ENCODE measurements around the gene TSPAN10.

TSPAN10 gene

GRCh38 chr17:81635973-81636504 is 957 bp upstream of the TSPAN10 start:
- DNase-seq, result no peak

- DNase-seq, result no peak
These were observed 1.7 kb downstream of the TSPAN10 start for GRCh38 chr17:81638683-81639082.

DNA sequence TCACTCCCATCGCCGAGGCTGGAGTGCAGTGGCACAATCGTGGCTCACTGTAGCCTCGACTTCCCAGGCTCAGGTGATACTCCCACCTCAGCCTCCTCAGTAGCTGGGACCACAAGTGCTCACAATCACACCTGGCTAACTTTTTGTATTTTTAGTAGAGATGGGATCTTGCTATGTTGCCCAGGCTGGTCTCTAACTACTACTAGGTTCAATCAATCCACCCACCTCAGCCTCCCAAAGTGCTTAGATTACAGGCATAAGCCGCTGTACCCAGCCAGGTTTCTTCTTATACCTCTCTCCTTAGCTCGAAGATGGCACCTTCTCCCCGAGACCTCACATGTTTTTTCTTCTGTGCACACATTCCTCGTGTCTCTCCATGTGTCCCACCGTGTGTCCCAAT is 3.0 kb downstream of the TSPAN10 start:
- no peak for DNase-seq

- no peak for DNase-seq
These were observed 5.0 kb downstream of the TSPAN10 start for GRCh38 chr17:81641825-81642489.

DNA sequence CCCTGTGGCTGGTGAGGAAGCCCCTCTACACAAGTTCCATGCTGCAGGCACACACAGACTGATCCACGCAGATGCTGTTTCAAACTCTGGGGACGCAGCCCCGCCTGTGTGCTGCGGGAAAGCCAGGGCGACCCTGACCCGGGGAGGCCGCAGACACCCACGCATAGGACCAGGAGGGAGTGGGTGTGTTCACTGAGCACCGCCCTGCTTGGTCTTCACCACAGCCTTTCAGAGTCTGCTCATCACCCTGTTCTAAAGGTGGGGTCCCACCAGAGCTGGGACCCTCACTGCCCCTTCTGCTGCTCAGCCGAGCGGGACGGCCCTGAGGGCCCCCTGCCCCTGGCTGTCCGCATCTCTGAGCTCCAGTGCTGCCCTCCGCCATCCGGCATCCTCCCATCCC is 7.5 kb downstream of the TSPAN10 start:
- DNase-seq, result no peak

- DNase-seq, result no peak
These were observed 8.3 kb downstream of the TSPAN10 start for GRCh38 chr17:81644976-81645952.

DNA sequence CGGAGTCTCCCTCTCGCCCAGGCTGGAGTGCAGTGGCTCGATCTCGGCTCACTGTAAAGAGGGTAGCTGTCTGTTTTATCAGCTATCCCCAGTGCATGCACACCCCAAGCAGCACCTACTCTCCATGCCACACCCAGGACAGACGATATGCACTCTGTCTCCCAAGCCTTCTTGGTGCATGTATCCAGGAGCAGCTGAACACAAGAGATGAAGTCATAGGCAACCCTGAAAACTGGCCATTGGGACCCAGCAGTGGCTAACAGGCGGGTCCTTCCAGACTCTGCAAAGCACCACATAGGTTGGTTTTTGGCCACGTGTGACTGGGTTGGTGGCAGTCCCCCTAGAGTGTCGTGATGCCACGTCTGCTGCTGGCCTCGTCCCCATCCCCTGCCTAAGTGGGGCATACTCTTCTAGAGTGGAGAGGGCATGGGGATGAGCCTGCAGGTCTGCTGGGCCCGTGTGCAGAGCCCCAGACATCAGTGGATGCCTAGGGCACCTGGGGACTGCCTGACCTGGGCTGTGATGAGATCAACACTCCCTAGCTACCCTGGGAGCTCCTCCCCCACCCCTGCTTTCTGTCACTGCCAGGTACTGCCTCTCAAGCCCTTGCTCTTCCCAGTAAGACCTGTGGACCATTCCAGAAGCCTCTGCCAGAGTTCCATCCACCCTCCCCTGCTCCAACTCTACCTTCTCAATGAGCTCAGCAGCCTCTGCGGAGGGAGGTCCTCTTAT is 10.0 kb downstream of the TSPAN10 start:
- DNase-seq, result no peak

DNA sequence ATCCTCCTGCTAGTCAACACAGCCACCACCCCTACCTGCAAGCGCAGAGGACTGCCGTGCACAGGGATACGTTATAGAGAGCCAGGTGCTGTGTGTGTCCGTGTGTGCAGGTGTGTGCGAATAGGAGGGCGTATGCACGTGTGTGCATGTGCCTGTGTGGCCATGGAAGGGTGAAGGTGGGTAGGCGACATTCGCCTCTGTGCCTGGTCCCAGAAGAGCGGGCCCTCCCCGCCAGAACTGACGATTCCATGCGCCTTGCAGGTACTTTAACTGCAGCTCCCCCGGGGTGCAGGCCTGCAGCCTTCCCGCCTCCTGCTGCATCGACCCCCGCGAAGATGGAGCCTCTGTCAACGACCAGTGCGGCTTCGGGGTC is 10.6 kb downstream of the TSPAN10 start:
- no peak for DNase-seq

GRCh38 chr17:81648013-81648706 is 11.2 kb downstream of the TSPAN10 start:
- DNase-seq, result no peak

GRCh38 chr17:81648707-81649085 is 11.7 kb downstream of the TSPAN10 start:
- no peak for DNase-seq

- no peak for DNase-seq
These were observed 14.0 kb downstream of the TSPAN10 start for GRCh38 chr17:81650951-81651350.

GRCh38 chr17:81651692-81652091 is 14.7 kb downstream of the TSPAN10 start:
- no peak for DNase-seq

DNA sequence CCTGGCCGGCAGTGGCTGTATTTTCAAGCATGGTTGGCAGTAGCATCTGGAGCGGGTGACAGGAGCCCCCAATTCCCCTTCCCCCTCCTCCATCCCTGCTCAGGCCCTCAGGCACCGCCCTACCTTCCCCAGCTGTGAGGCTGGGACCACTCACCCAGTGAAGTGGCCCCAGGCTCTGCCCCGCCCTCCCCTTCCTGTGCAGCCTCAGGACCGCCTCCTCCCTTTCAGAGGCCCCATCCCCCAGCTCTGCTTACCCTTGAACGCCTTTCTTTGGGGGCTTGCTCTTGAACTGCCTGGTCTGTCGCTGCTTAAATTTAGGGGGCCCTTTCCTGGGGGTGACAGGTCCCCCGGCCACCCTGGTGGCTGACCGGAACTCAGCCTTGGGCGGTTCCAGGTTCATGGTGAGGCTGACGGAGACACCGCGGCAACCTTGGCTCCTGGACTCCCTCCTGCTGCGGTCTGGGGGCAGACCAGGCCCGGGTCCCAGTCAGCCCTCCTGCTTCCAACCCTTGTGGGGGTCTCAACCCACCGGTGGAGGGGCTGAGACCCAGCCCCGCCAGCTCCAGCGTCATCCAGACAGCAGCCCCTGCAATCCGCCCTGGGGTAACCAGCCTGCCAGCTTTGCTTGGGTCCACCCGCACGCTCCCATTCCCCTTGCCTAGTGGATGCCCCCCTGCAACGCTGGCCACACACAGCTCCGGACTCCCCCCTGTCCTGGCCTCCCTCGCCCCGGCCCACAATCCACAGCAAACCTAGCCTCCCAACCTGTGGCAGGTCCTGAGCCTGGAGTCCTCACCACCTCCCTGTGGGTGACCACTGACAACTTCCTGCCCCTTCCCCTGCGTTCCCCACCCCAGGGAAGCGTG is 16.1 kb downstream of the TSPAN10 start:
- no peak for DNase-seq

- no peak for DNase-seq
These were observed 18.6 kb downstream of the TSPAN10 start for GRCh38 chr17:81655378-81656117.

- no peak for DNase-seq
These were observed 19.2 kb downstream of the TSPAN10 start, which contains the start of gene PDE6G for GRCh38 chr17:81656118-81656743. PDE6G (minus strand) TSS chr17:81656542; CDS start chr17:81653305, 3,237 bp downstream.

DNA sequence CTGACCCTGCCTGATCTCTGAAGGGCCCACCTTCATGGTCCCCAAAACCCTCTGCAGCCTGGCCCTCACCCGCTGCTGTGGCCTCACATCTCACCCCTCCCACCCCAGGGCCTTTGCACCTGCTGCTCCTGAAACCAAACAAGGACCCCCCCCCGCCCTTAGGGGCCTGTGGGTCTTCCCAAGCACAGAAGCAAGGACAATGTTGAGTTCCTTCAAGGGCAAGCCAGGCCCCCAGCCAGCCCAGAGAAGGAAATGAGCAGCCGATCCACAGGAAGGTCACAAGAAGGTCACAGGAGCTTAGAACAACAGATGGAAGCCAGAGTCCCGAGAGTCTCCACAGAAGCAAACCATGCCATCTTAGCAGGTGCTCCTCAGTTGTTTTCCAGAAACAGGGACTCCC is 19.8 kb downstream of the TSPAN10 start:
- DNase-seq, result no peak

GRCh38 chr17:81659038-81659437 is 22.0 kb downstream of the TSPAN10 start:
- DNase-seq, result no peak

- DNase-seq, result no peak
These were observed 23.4 kb downstream of the TSPAN10 start for GRCh38 chr17:81660441-81660840.

DNA sequence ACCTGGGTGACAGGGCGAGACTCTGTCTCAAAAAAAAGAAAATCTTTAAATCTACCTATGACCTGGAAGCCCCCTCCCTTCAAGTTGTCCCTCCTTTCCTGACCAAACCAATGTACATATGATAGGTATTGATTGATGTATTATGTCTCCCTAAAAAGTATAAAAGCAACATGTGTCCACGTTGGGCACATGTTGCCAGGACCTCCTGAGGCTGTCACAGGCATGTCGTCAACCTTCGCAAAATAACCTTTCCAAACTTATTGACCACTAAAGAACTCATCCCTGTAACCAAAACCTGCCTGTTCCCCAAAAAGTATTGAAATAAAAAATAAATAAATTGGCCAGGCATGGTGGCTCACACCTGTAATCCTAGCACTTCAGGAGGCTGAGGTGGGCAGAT is 25.0 kb downstream of the TSPAN10 start:
- no peak for DNase-seq

- no peak for DNase-seq
These were observed 27.1 kb downstream of the TSPAN10 start for GRCh38 chr17:81664051-81664470.

Measured in cortex of kidney (tissue), 1 donor.